ENCODE measurements around the gene COQ8A.
"Not testable (repeated sequence)": the region's sequence is repeated elsewhere in the genome, so short reads cannot be mapped to it uniquely, and the experiment has no call there.

COQ8A gene

GRCh38 chr1:226929260-226930111 is 10.6 kb upstream of the COQ8A start:
- not testable (repeated sequence) for H3K27ac ChIP-seq (ENCODE audit: low read depth, low read length); H3K27me3 ChIP-seq (ENCODE audit: insufficient read depth, low read length); H3K9ac ChIP-seq (ENCODE audit: low read depth, low read length); H3K9me3 ChIP-seq (ENCODE audit: insufficient read depth, low read depth, low read length); H3K4me3 ChIP-seq (ENCODE audit: low read length); H3K4me1 ChIP-seq (ENCODE audit: insufficient read depth, low read length); H3K36me3 ChIP-seq (ENCODE audit: insufficient read depth, low read length)
- WGBS: 94% methylated on average over 2 of the region's 5 CpGs

- 98% methylated on average over 2 of the region's 3 CpGs for WGBS
- no peak overlapping the region for H3K27ac ChIP-seq (ENCODE audit: low read depth, low read length)
- H3K4me3 ChIP-seq (ENCODE audit: low read length): no peak overlapping the region
- H3K9me3 ChIP-seq (ENCODE audit: insufficient read depth, low read depth, low read length): peaks cover 4% of the 10 kb centered on the region; the same call in 1 of the 2 replicates
- H3K36me3 ChIP-seq (ENCODE audit: insufficient read depth, low read length): no peaks in the 10 kb centered on the region
- peaks cover 8% of the 10 kb centered on the region for H3K4me1 ChIP-seq (ENCODE audit: insufficient read depth, low read length)
- H3K9ac ChIP-seq (ENCODE audit: low read depth, low read length): no peak overlapping the region
- H3K27me3 ChIP-seq (ENCODE audit: insufficient read depth, low read length): no peaks in the 10 kb centered on the region
Measured at GRCh38 chr1:226934483-226935237, 5.4 kb upstream of the COQ8A start.

GRCh38 chr1:226937940-226938725 is 2.0 kb upstream of the COQ8A start:
- no peak overlapping the region for H3K9ac ChIP-seq (ENCODE audit: low read depth, low read length)
- no peak overlapping the region for H3K4me3 ChIP-seq (ENCODE audit: low read length)
- no peaks in the 10 kb centered on the region for H3K36me3 ChIP-seq (ENCODE audit: insufficient read depth, low read length)
- peaks cover 17% of the 10 kb centered on the region for H3K4me1 ChIP-seq (ENCODE audit: insufficient read depth, low read length)
- H3K9me3 ChIP-seq (ENCODE audit: insufficient read depth, low read depth, low read length): peaks cover 4% of the 10 kb centered on the region; the same call in 1 of the 2 replicates
- H3K27me3 ChIP-seq (ENCODE audit: insufficient read depth, low read length): peaks cover 8% of the 10 kb centered on the region
- no peak overlapping the region for H3K27ac ChIP-seq (ENCODE audit: low read depth, low read length)
- WGBS: 93% methylated on average over 10 of the region's 10 CpGs

GRCh38 chr1:226938903-226939437 is 1.1 kb upstream of the COQ8A start:
- H3K27ac ChIP-seq (ENCODE audit: low read depth, low read length): peak overlapping the region; percentile 98
- H3K4me1 ChIP-seq (ENCODE audit: insufficient read depth, low read length): peaks cover 17% of the 10 kb centered on the region
- 23% methylated on average over 11 of the region's 12 CpGs for WGBS

GRCh38 chr1:226939438-226940028 is 561 bp upstream of the COQ8A start:
- Histone ChIP-seq H3K4me3 (ENCODE audit: low read length) (peak overlapping the region; percentile 70), H3K9ac (ENCODE audit: low read depth, low read length) (peak overlapping the region; percentile 94), H3K27me3 (ENCODE audit: insufficient read depth, low read length) (peaks cover 8% of the 10 kb centered on the region), H3K27ac (ENCODE audit: low read depth, low read length) (peak overlapping the region; percentile 98), H3K36me3 (ENCODE audit: insufficient read depth, low read length) (no peaks in the 10 kb centered on the region), H3K4me1 (ENCODE audit: insufficient read depth, low read length) (peaks cover 17% of the 10 kb centered on the region), H3K9me3 (ENCODE audit: insufficient read depth, low read depth, low read length) (no peaks in the 10 kb centered on the region)
- WGBS: under 1% methylated on average over 51 of the region's 51 CpGs

More at GRCh38 chr1:226938903-226939437, 1.1 kb upstream of the COQ8A start:
- peaks cover 2% of the 10 kb centered on the region; the same call in 1 of the 2 replicates for H3K9me3 ChIP-seq (ENCODE audit: insufficient read depth, low read depth, low read length)
- no peaks in the 10 kb centered on the region for H3K36me3 ChIP-seq (ENCODE audit: insufficient read depth, low read length)
- H3K27me3 ChIP-seq (ENCODE audit: insufficient read depth, low read length): peaks cover 8% of the 10 kb centered on the region
- peak overlapping the region; percentile 70 for H3K4me3 ChIP-seq (ENCODE audit: low read length)
- peak overlapping the region; percentile 94 for H3K9ac ChIP-seq (ENCODE audit: low read depth, low read length)

GRCh38 chr1:226940806-226941067 is 643 bp downstream of the COQ8A start:
- Histone ChIP-seq H3K36me3 (ENCODE audit: insufficient read depth, low read length) (no peaks in the 10 kb centered on the region), H3K4me3 (ENCODE audit: low read length) (peak overlapping the region; percentile 70), H3K9ac (ENCODE audit: low read depth, low read length) (peak overlapping the region; percentile 70), H3K4me1 (ENCODE audit: insufficient read depth, low read length) (peaks cover 20% of the 10 kb centered on the region), H3K9me3 (ENCODE audit: insufficient read depth, low read depth, low read length) (no peaks in the 10 kb centered on the region), H3K27ac (ENCODE audit: low read depth, low read length) (no peak overlapping the region), H3K27me3 (ENCODE audit: insufficient read depth, low read length) (peaks cover 8% of the 10 kb centered on the region)
- WGBS: 63% methylated on average over 5 of the region's 6 CpGs

GRCh38 chr1:226942392-226942791 is 2.3 kb downstream of the COQ8A start:
- Histone ChIP-seq H3K36me3 (ENCODE audit: insufficient read depth, low read length) (no peaks in the 10 kb centered on the region), H3K27ac (ENCODE audit: low read depth, low read length) (no peak overlapping the region), H3K27me3 (ENCODE audit: insufficient read depth, low read length) (peaks cover 8% of the 10 kb centered on the region), H3K4me3 (ENCODE audit: low read length) (no peak overlapping the region), H3K9me3 (ENCODE audit: insufficient read depth, low read depth, low read length) (no peaks in the 10 kb centered on the region), H3K9ac (ENCODE audit: low read depth, low read length) (no peak overlapping the region), H3K4me1 (ENCODE audit: insufficient read depth, low read length) (peaks cover 21% of the 10 kb centered on the region)
- 84% methylated on average over 3 of the region's 3 CpGs for WGBS

- 87% methylated on average over 5 of the region's 5 CpGs for WGBS
- no peak overlapping the region for H3K27ac ChIP-seq (ENCODE audit: low read depth, low read length)
- no peak overlapping the region for H3K9ac ChIP-seq (ENCODE audit: low read depth, low read length)
- H3K4me1 ChIP-seq (ENCODE audit: insufficient read depth, low read length): peaks cover 21% of the 10 kb centered on the region
- H3K9me3 ChIP-seq (ENCODE audit: insufficient read depth, low read depth, low read length): no peaks in the 10 kb centered on the region
- peaks cover 8% of the 10 kb centered on the region for H3K27me3 ChIP-seq (ENCODE audit: insufficient read depth, low read length)
- no peaks in the 10 kb centered on the region for H3K36me3 ChIP-seq (ENCODE audit: insufficient read depth, low read length)
- no peak overlapping the region for H3K4me3 ChIP-seq (ENCODE audit: low read length)
Measured at GRCh38 chr1:226943156-226943555, 3.1 kb downstream of the COQ8A start.

GRCh38 chr1:226943927-226944326 is 3.8 kb downstream of the COQ8A start:
- H3K4me1 ChIP-seq (ENCODE audit: insufficient read depth, low read length): peaks cover 16% of the 10 kb centered on the region
- 91% methylated on average over 2 of the region's 2 CpGs for WGBS
- H3K9ac ChIP-seq (ENCODE audit: low read depth, low read length): no peak overlapping the region

GRCh38 chr1:226945106-226945857 is 5.2 kb downstream of the COQ8A start:
- H3K27ac ChIP-seq (ENCODE audit: low read depth, low read length): no peak overlapping the region
- no peaks in the 10 kb centered on the region for H3K36me3 ChIP-seq (ENCODE audit: insufficient read depth, low read length)
- H3K27me3 ChIP-seq (ENCODE audit: insufficient read depth, low read length): peaks cover 8% of the 10 kb centered on the region
- 68% methylated on average over 19 of the region's 19 CpGs for WGBS
- peaks cover 13% of the 10 kb centered on the region for H3K4me1 ChIP-seq (ENCODE audit: insufficient read depth, low read length)
- no peaks in the 10 kb centered on the region for H3K9me3 ChIP-seq (ENCODE audit: insufficient read depth, low read depth, low read length)
- H3K4me3 ChIP-seq (ENCODE audit: low read length): no peak overlapping the region
- no peak overlapping the region for H3K9ac ChIP-seq (ENCODE audit: low read depth, low read length)

More at GRCh38 chr1:226943927-226944326, 3.8 kb downstream of the COQ8A start:
- no peak overlapping the region for H3K4me3 ChIP-seq (ENCODE audit: low read length)
- H3K27ac ChIP-seq (ENCODE audit: low read depth, low read length): no peak overlapping the region
- no peaks in the 10 kb centered on the region for H3K36me3 ChIP-seq (ENCODE audit: insufficient read depth, low read length)
- H3K9me3 ChIP-seq (ENCODE audit: insufficient read depth, low read depth, low read length): no peaks in the 10 kb centered on the region
- H3K27me3 ChIP-seq (ENCODE audit: insufficient read depth, low read length): peaks cover 8% of the 10 kb centered on the region
